Upper lobe of left lung (tissue), 4 donors: Measurements from ENCODE around the gene LRRK1.

Experiments used
- CTCF ChIP-seq, 6 experiments: fragments of 450-650 bp in 4 of 6; fragments of 200-600 bp in 2 of 6; sonication (generic) in 2 of 6; IDR thresholded peaks; one replicate each; pipeline ENCODE4 v1.5.1; 2016 to 2019; ENCODE audit warnings: antibody characterized with exemption in 6 of 6
- POLR2AphosphoS5 ChIP-seq, 2 donors: sonication (generic); formaldehyde crosslinking; IDR thresholded peaks; one replicate each; pipeline ENCODE4 v1.5.1; 2017; ENCODE audit warnings: antibody characterized with exemption in 2 of 2

GRCh38 chr15:101086394-101087171, 167.4 kb downstream of the LRRK1 start:
- TF ChIP-seq CTCF (IDR thresholded peaks at IDR 0.05) (no peak), POLR2AphosphoS5 (IDR thresholded peaks at IDR 0.05) (no peak)
